H4 (cell line): ENCODE results near the gene PPP6R2. TPM values are rescaled to one million over a fixed set of nuclear protein-coding genes. Genes with fewer than 3 reads are reported as not detected.

Experiments used
- DNase-seq: peaks from one replicate; pipeline ENCODE4 v3.0.0-alpha.2; 2015; ENCODE audit warnings: low spot score
- total RNA-seq: library from RNA; depleted of rRNA; stranded (reverse); fragments of >200 nt; shearing (Covaris generic); gene quantifications from 2 replicates; pipeline ENCODE4 v1.2.3, GENCODE V29; 2014; rRNA removed

PPP6R2 gene
- total RNA-seq, 1 experiment from 2014 or later, result 22.9 TPM

DNA sequence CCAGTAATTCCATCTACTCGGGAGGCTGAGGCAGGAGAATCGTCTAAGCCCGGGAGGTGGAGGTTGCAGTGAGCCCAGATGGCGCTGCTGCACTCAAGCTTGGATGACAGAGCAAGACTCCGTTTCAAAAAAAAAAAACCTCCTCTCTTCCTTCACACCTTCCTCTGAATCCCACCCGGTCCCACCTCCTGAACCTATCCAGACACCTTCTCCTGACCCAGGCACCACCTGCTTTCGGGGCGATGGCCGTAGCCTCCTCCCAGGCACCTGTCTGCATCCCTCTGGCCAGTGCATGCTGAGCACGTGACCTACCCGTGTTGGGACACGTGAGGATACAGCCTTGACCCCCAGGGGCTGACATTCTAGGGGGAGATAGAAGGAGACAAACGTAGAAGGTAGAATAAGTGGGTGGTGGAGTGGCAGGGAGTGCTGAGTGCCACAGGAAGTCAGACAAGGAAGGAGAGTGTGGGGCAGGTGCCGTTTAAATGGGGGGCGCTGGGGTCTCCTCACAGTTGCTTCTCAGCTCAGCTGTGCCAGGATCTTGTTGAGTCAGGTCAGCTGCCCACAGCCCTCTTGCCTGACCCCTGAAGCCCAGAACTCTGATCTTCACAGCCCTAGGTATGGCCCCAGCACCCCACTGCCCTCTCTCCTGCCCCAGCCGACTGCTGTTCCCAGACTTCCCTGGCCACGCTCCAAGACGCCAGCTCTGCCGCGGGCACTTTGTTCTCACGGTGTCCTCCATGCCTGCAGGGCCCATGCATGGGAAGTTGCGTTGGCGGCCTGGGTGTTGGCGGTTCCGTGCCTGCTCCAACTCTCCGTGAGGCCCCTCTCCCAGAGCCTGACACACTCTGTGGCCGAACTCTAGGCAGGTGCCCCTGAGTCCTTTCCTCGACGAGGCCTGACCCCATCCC lies 142.3 kb downstream of the PPP6R2 start:
- DNase-seq, result no peak

DNA sequence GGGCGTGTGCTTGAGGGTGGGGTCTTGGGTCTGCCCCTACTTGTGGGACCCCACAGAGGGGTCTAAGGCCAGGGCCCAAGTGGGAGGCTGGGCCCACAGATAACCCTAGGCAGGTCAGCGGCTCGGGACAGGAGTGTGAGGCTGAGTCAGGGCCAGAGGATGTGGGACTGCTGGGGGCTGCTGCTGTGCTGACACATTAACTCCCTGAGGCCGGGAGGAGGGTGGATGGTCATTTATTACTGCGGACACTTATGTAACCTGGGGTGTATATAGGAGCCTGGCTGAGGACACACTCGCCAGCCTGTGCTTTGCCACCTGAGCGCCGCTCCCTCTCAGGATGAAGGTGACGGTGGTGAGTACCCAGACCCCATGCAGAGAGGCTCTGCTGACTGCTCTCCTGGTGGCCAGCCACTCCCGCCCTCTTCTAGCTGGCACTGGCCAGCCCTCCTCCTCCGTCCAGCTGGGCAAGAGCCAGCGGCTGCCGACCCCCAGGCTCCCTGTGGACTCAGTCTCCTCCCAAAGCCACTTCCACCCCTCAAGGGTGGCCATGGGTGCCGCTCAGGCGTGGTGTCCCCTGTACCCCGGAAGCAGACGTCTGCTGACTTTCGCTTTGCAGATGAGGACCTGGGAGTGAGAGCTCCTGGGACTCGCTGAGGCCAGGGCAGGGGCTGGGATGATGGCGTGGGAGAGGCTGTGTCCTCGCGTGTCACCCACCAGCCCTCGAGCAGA lies 143.6 kb downstream of the PPP6R2 start, which contains the start of gene MIOX:
Gene MIOX, plus strand, starts transcription at position 299 of the 729 bp plus-strand sequence. Its CDS starts 39 bp downstream, at position 338.
- no peak for DNase-seq

DNA sequence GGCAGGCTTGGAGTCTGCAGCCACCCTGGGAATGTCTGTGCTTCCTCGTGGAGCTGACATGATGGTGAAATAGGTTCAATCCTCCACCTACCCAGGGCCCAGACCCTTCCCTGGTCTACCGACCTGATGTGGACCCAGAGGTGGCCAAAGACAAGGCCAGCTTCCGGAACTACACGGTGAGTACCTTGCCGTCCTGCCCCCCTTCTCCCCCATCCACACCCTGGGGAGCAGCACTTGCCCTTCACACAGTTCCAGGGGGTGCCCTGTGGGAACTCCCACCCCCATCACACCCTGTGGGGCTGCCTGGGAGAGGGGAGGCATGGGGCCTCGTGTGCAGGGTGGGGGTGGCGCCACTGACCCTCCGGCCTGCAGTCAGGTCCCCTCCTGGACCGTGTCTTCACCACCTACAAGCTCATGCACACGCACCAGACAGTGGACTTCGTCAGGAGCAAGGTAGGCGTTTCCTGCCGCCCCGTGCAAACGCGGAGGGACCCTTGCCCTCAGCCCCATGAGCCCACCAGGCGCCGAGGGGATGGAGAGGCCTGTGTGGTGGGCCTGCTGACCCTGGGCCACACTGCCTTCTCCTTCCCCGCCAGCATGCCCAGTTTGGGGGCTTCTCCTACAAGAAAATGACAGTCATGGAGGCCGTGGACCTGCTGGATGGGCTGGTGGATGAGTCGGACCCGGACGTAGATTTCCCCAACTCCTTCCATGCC lies 144.3 kb downstream of the PPP6R2 start:
- no peak for DNase-seq

DNA sequence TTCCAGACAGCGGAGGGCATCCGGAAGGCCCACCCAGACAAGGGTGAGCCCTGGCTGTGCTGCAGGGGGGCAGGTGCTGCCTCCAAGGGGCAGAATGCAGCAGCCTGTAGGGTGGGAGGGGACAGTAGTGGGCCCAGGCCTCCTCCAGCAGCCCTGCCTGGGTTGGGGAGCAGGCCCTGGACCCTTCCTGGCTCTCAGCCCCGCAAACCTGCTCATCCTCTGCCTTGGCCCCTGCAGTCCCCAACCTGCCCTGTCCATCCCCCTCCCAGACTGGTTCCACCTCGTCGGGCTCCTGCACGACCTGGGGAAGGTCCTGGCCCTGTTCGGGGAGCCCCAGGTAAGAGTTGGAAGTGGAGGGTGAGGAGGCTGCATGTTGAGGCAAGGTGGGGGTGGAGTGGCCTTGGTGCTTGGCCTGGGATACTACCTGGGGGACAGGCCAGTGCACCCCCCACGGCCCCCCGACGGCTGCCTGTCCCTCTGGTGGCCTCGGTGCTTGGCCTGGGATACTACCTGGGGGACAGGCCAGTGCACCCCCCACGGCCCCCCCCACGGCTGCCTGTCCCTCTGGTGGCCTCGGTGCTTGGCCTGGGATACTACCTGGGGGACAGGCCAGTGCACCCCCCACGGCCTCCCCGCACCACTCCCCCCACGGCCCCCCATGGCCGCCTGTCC lies 145.0 kb downstream of the PPP6R2 start:
- no peak for DNase-seq

DNA sequence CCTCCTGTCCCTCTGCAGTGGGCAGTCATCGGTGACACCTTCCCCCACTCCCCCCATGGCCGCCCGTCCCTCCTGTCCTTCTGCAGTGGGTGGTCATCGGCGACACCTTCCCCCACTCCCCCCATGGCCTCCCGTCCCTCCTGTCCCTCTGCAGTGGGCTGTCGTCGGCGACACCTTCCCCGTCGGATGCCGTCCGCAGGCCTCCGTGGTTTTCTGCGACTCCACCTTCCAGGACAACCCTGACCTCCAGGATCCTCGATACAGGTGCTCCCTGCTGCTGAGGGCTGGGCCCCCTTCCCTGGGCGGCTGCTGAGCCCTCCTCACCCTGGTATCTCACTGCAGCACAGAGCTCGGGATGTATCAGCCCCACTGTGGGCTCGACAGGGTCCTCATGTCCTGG lies 145.8 kb downstream of the PPP6R2 start:
- no peak for DNase-seq

DNA sequence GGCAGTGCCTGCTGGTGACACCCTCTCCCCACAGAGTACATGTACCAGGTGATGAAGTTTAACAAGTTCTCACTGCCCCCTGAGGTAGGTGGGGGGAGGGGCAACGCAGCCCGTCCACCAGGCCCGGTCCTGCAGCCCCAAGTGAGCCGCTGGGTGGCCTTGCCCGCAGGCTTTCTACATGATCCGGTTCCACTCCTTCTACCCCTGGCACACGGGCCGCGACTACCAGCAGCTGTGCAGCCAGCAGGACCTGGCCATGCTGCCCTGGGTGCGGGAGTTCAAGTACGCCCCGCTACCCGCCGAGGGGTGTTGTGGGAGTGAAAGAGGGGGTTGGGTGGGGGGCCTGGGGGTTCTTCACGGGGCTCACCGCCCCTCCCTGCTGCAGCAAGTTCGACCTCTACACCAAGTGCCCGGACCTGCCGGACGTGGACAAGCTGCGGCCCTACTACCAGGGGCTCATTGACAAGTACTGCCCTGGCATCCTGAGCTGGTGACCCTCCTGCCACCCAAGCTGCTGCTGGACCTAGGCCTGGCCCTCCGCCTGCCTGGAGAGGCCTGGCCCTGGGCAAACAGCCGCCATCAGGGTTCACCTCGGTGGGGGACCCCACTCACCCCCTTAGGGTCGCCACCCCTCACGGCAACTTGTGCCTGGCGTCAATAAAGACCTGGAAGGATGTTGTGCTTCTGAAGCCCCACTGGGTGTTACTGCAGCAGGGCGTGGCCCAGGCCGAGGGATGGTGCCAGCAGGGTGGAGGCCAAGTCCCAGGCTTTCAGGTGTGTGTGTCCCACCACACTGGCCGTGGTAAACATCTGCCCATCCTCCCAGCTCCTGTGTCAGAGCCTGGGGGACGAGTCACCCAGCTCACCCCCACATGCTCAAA lies 146.5 kb downstream of the PPP6R2 start:
- DNase-seq, result no peak

DNA sequence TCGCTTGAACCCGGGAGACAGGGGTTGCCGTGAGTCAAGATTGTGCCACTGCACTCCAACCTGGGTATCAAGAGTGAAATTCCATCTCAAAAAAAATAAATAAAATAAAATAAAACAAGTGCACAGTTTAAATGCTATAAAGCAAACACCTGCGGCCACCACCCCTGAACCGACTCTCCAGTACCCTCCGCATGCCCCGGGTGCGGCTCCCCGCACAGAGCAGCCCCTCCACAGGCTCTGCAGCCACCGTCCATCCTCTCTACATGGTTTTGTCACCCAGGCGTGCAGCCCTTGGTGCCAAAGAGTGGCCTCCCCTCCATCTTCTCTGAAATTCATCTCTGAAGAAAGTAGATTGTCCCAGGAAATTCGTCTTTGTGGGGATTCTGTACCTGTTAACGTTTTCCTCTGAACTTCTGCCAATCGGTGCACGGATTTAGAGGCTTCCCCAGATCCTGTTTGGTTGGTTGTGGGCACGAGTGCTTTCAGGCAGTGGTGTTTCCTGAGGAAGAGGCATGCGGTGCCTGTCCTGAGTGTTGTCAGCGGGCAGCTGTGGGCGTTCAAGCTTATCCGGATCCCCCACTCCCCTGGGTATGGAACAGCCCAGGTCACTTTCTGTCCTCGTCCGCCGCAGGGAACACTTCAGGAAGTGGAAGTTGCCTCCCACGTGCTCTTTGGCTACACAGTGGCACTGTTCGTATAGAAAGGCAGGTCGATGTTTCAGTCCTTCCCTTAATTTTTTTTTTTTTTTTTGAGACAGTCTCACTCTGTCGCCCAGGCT lies 147.6 kb downstream of the PPP6R2 start:
- no peak for DNase-seq

Other genes with a start within 250 kb of the PPP6R2 start
- 4.2 and 4.4 TPM in 2 replicates for gene PANX2, start 172.6 kb upstream of the PPP6R2 start, total RNA-seq
- 13.7 and 17.2 TPM in 2 replicates for gene TRABD, start 157.4 kb upstream of the PPP6R2 start, total RNA-seq
- 13.4 and 19.6 TPM in 2 replicates for gene SELENOO, start 142.3 kb upstream of the PPP6R2 start, total RNA-seq
- gene TUBGCP6, start 98.3 kb upstream of the PPP6R2 start, total RNA-seq, result 4.9 and 5.0 TPM in 2 replicates
- gene HDAC10, start 92.1 kb upstream of the PPP6R2 start, total RNA-seq, result 5.1 and 5.9 TPM in 2 replicates
- 33.3 and 37.8 TPM in 2 replicates for gene MAPK12, start 81.6 kb upstream of the PPP6R2 start, total RNA-seq
- 4.0 and 5.5 TPM in 2 replicates for gene MAPK11, start 72.9 kb upstream of the PPP6R2 start, total RNA-seq
- 42.4 and 53.2 TPM in 2 replicates for gene PLXNB2, start 35.7 kb upstream of the PPP6R2 start, total RNA-seq
- 0.35 and 1.3 TPM in 2 replicates for gene DENND6B, start 16.3 kb upstream of the PPP6R2 start, total RNA-seq
- 29.1 and 33.9 TPM in 2 replicates for gene SBF1, start 131.7 kb downstream of the PPP6R2 start, total RNA-seq
- 0.17 and 0.39 TPM in 2 replicates for gene ADM2, start 138.2 kb downstream of the PPP6R2 start, total RNA-seq
- gene MIOX, start 143.5 kb downstream of the PPP6R2 start, total RNA-seq, result not detected in 2 replicates
- 8.6 and 9.4 TPM in 2 replicates for gene LMF2, start 164.4 kb downstream of the PPP6R2 start, total RNA-seq
- 39.0 and 76.8 TPM in 2 replicates for gene NCAPH2, start 164.9 kb downstream of the PPP6R2 start, total RNA-seq
- gene SCO2, start 182.3 kb downstream of the PPP6R2 start, total RNA-seq, result 1.3 and 11.9 TPM in 2 replicates
- gene TYMP, start 186.7 kb downstream of the PPP6R2 start, total RNA-seq, result 0.39 and 0.68 TPM in 2 replicates
- gene KLHDC7B, start 202.6 kb downstream of the PPP6R2 start, total RNA-seq, result 0.18 and 0.48 TPM in 2 replicates
- not detected in 2 replicates for gene SYCE3, start 219.6 kb downstream of the PPP6R2 start, total RNA-seq
- 2.0 and 2.4 TPM in 2 replicates for gene CPT1B, start 235.1 kb downstream of the PPP6R2 start, total RNA-seq
- 9.4 and 12.1 TPM in 2 replicates for gene CHKB, start 239.5 kb downstream of the PPP6R2 start, total RNA-seq